ENCODE data around the gene ATRX. TPM values are rescaled to one million over a fixed set of nuclear protein-coding genes. Genes with fewer than 3 reads are reported as not detected.

Gene ATRX
- total and polyA plus RNA-seq, 2 of the 8 experiments (the other 6 are each of a cell fraction or from before 2014, with no cell fraction given) = 28.4 to 97.8 TPM

GRCh38 chrX:77694491-77694890, 91.5 kb downstream of the ATRX start:
- CTCF ChIA-PET (ENCODE audit: partially characterized antibody) = no interaction called here
- no peaks in the 10 kb centered on the region for H3K9me3 ChIP-seq (ENCODE audit: insufficient read depth in 2 of 2, low read depth in 1 of 2, low read length in 1 of 2)
- H3K14ac ChIP-seq (ENCODE audit: insufficient read length) = no peak overlapping the region
- peaks cover 0 to 37% (median 5%) of the 10 kb centered on the region in 4 experiments; a peak in 2 of 8 replicates for H3K36me3 ChIP-seq (ENCODE audit: control insufficient read depth in 2 of 4, insufficient read depth in 4 of 4, low read length in 3 of 4)
- no peak overlapping the region for H2BK12ac ChIP-seq (ENCODE audit: low read depth, low read length)
- no peaks in the 10 kb centered on the region for H3K79me1 ChIP-seq (ENCODE audit: low read depth, low read length)
- H3K27me3 ChIP-seq (replicated peaks in 1 of 4; ENCODE audit: control insufficient read depth in 3 of 4, extremely low read depth in 1 of 4, insufficient read depth in 3 of 4, low read length in 3 of 4) = no peaks in the 10 kb centered on the region
- POLR2A ChIA-PET (ENCODE audit: partially characterized antibody) = no interaction called here
- H2BK20ac ChIP-seq (ENCODE audit: low read length) = no peak overlapping the region
- H3K56ac ChIP-seq (replicated peaks; ENCODE audit: insufficient read length, low read depth, low read length) = no peak overlapping the region
- FAIRE-seq (no peak), DNase-seq (ENCODE audit: low read depth in 1 of 2, low spot score in 2 of 2) (no peak)
- H3K23me2 ChIP-seq (ENCODE audit: low read depth, low read length) = no peaks in the 10 kb centered on the region
- no peak overlapping the region for H4K8ac ChIP-seq (ENCODE audit: extremely low read depth, insufficient read depth, low read length)
- no peak overlapping the region for H3K27ac ChIP-seq (ENCODE audit: low read depth, low read length)
- no peak overlapping the region for H3K4me2 ChIP-seq (ENCODE audit: insufficient read depth in 1 of 2, low read depth in 2 of 2, low read length in 2 of 2)
- H2BK5ac ChIP-seq (ENCODE audit: low read depth, low read length) = no peak overlapping the region
- H2BK15ac ChIP-seq (ENCODE audit: low read length) = no peak overlapping the region
- no peak overlapping the region for H3K9ac ChIP-seq (replicated peaks in 1 of 4; ENCODE audit: extremely low read depth in 1 of 4, low read depth in 3 of 4, low read length in 3 of 4)
- H2AK5ac ChIP-seq (ENCODE audit: low read depth, low read length) = no peak overlapping the region
- H3K4ac ChIP-seq (replicated peaks; ENCODE audit: insufficient read length, low read depth, low read length) = no peak overlapping the region
- no peak overlapping the region for H4K91ac ChIP-seq (replicated peaks; ENCODE audit: insufficient read length, low read length)
- no peaks in the 10 kb centered on the region for H3K4me1 ChIP-seq (replicated peaks in 1 of 4; ENCODE audit: control insufficient read depth in 3 of 4, insufficient read depth in 4 of 4, low read length in 3 of 4)
- H3K23ac ChIP-seq (ENCODE audit: insufficient read length) = no peak overlapping the region
- H4K20me1 ChIP-seq (replicated peaks in 1 of 2; ENCODE audit: control insufficient read depth in 1 of 2, insufficient read depth in 2 of 2, low read length in 2 of 2) = no peaks in the 10 kb centered on the region
- peaks cover 0 to 2% of the 10 kb centered on the region in 2 experiments; a peak in 2 of 4 replicates for H3K79me2 ChIP-seq (ENCODE audit: control insufficient read depth in 1 of 2, insufficient read depth in 2 of 2, low read length in 2 of 2)
- H3K4me3 ChIP-seq (ENCODE audit: extremely low read depth in 1 of 4, insufficient read depth in 2 of 4, low read depth in 3 of 4, low read length in 4 of 4) = no peak overlapping the region
- no peak overlapping the region for H4K5ac ChIP-seq (ENCODE audit: insufficient read length, low read depth, low read length)
- H2AFZ ChIP-seq (ENCODE audit: low read length) = no peak overlapping the region
- no peak overlapping the region for H3K18ac ChIP-seq (ENCODE audit: extremely low read depth, low read length)
- H2BK120ac ChIP-seq (replicated peaks; ENCODE audit: low read depth, low read length) = no peak overlapping the region
- TF ChIP-seq POU5F1 (IDR thresholded peaks at IDR 0.05; ENCODE audit: low read depth, low read length) (no peak), SUZ12 (IDR thresholded peaks at IDR 0.05; ENCODE audit: low read length) (no peak), CREB1 (IDR thresholded peaks at IDR 0.05) (no peak), BACH1 (IDR thresholded peaks at IDR 0.05; ENCODE audit: low read length) (no peak), BCL11A (IDR thresholded peaks at IDR 0.05; ENCODE audit: low read depth in 2 of 2, low read length in 2 of 2) (no peak), SP2 (IDR thresholded peaks at IDR 0.05; ENCODE audit: low read length) (no peak), ATF2 (IDR thresholded peaks at IDR 0.05; ENCODE audit: low read length) (no peak)

All from H1 (cell line).